Activated B cell treated with CpG ODN at 0.5 μM for 24 hours (primary cell): ENCODE data around the gene DMRT3. TPM values are rescaled to one million over a fixed set of nuclear protein-coding genes. Genes with fewer than 3 reads are reported as not detected.

Experiments
- ATAC-seq: fragments of 200-7000 bp; cut with Tn5 transposase; one replicate; pipeline ENCODE4 v1.10.0; 2021; ENCODE audit warnings: low read depth, mild to moderate bottlenecking, moderate library complexity
- CTCF ChIA-PET: fragments of 350-600 bp; sonication (Branson Sonifier 250); formaldehyde crosslinking; loops from one replicate; lab custom pipeline; 2021; ENCODE audit warnings: antibody characterized with exemption; lab: Charles Lee
- POLR2A ChIA-PET: fragments of 350-600 bp; sonication (Branson Sonifier 250); formaldehyde crosslinking; loops from one replicate; lab custom pipeline; 2021; ENCODE audit warnings: antibody characterized with exemption; lab: Charles Lee
- DNase-seq: peaks from one replicate; pipeline ENCODE4 v3.0.0; 2022
- H3K27ac Mint-ChIP-seq: one replicate; pipeline ENCODE4 v1.8.0; 2020; ENCODE audit warnings: mixed read lengths
- H3K27me3 Mint-ChIP-seq: one replicate; pipeline ENCODE4 v1.8.0; 2021; ENCODE audit warnings: mixed read lengths
- H3K36me3 Mint-ChIP-seq: one replicate; pipeline ENCODE4 v1.8.0; 2021; ENCODE audit warnings: low read depth, mixed read lengths
- H3K4me1 Mint-ChIP-seq: one replicate; pipeline ENCODE4 v1.8.0; 2021; ENCODE audit warnings: mixed read lengths
- H3K4me3 Mint-ChIP-seq: one replicate; pipeline ENCODE4 v1.8.0; 2020; ENCODE audit warnings: mild to moderate bottlenecking, mixed read lengths
- H3K9me3 Mint-ChIP-seq: one replicate; pipeline ENCODE4 v1.8.0; 2020; ENCODE audit warnings: mixed read lengths
- CTCF ChIP-seq: fragments of 200-600 bp; IDR thresholded peaks from one replicate; pipeline ENCODE4 v1.8.0; 2022; ENCODE audit warnings: antibody characterized with exemption, mild to moderate bottlenecking
- intact Hi-C: fragments of 100-400 bp; cut with micrococcal nuclease; formaldehyde crosslinking; loops from one replicate; pipeline ENCODE4 v1.15.1; 2024
- total RNA-seq: library from RNA; stranded (reverse); gene quantifications from 2 replicates; pipeline ENCODE4 v1.2.3, GENCODE V29; 2022

Gene DMRT3
- total RNA-seq, 1 donor from 2014 or later = not detected

- Mint-ChIP-seq H3K4me3 (no peak overlapping the region), H3K36me3 (no peaks in the 10 kb centered on the region), H3K27ac (no peak overlapping the region), H3K9me3 (peaks cover 3% of the 10 kb centered on the region), H3K4me1 (no peaks in the 10 kb centered on the region), H3K27me3 (peaks cover 28% of the 10 kb centered on the region)
- intact Hi-C loops = no loop called here
- ATAC-seq (no peak), DNase-seq (no peak)
- ChIA-PET CTCF (no interaction called here), POLR2A (no interaction called here)
- no peak for TF ChIP-seq CTCF
Measured at GRCh38 chr9:1024112-1024511, 47.7 kb downstream of the DMRT3 start.

GRCh38 chr9:1025131-1025530, 48.7 kb downstream of the DMRT3 start:
- H3K4me3 Mint-ChIP-seq = no peak overlapping the region
- ATAC-seq (no peak), DNase-seq (no peak)
- ChIA-PET POLR2A (no interaction called here), CTCF (no interaction called here)
- no peaks in the 10 kb centered on the region for H3K36me3 Mint-ChIP-seq
- H3K27me3 Mint-ChIP-seq = peaks cover 26% of the 10 kb centered on the region
- no peaks in the 10 kb centered on the region for H3K4me1 Mint-ChIP-seq
- no peak for TF ChIP-seq CTCF
- intact Hi-C loops = no loop called here
- peaks cover 3% of the 10 kb centered on the region for H3K9me3 Mint-ChIP-seq
- no peak overlapping the region for H3K27ac Mint-ChIP-seq

- DNase-seq (no peak), ATAC-seq (no peak)
- no peak overlapping the region for H3K27ac Mint-ChIP-seq
- no peak for TF ChIP-seq CTCF
- H3K4me1 Mint-ChIP-seq = no peaks in the 10 kb centered on the region
- H3K27me3 Mint-ChIP-seq = peaks cover 22% of the 10 kb centered on the region
- peaks cover 3% of the 10 kb centered on the region for H3K9me3 Mint-ChIP-seq
- no peak overlapping the region for H3K4me3 Mint-ChIP-seq
- intact Hi-C loops = no loop called here
- no peaks in the 10 kb centered on the region for H3K36me3 Mint-ChIP-seq
- ChIA-PET POLR2A (no interaction called here), CTCF (no interaction called here)
Measured at GRCh38 chr9:1026219-1026618, 49.8 kb downstream of the DMRT3 start.

GRCh38 chr9:1028501-1029190, 52.2 kb downstream of the DMRT3 start:
- ATAC-seq = no peak
- DNase-seq = no peak
- ChIA-PET CTCF (no interaction called here), POLR2A (no interaction called here)
- H3K9me3 Mint-ChIP-seq = no peaks in the 10 kb centered on the region
- H3K27me3 Mint-ChIP-seq = peaks cover 25% of the 10 kb centered on the region
- no peaks in the 10 kb centered on the region for H3K4me1 Mint-ChIP-seq
- no peak overlapping the region for H3K4me3 Mint-ChIP-seq
- H3K36me3 Mint-ChIP-seq = no peaks in the 10 kb centered on the region
- intact Hi-C loops = no loop called here
- TF ChIP-seq CTCF = no peak
- H3K27ac Mint-ChIP-seq = no peak overlapping the region

- ATAC-seq = no peak
- no peak for TF ChIP-seq CTCF
- no peak overlapping the region for H3K27ac Mint-ChIP-seq
- intact Hi-C loops = no loop called here
- DNase-seq = no peak
- no peak overlapping the region for H3K4me3 Mint-ChIP-seq
- peaks cover 19% of the 10 kb centered on the region for H3K27me3 Mint-ChIP-seq
- no peaks in the 10 kb centered on the region for H3K9me3 Mint-ChIP-seq
- POLR2A ChIA-PET = no interaction called here
- no peaks in the 10 kb centered on the region for H3K4me1 Mint-ChIP-seq
- CTCF ChIA-PET = no interaction called here
- H3K36me3 Mint-ChIP-seq = no peaks in the 10 kb centered on the region
Measured at GRCh38 chr9:1031951-1032601, 55.6 kb downstream of the DMRT3 start.
